ENCODE results near the gene LHX3.

Gene LHX3

GRCh38 chr9:136225748-136226679 is 21.1 kb upstream of the LHX3 start:
- no peak for DNase-seq

GRCh38 chr9:136225366-136225747 is 20.4 kb upstream of the LHX3 start:
- no peak for DNase-seq

GRCh38 chr9:136223871-136224640 is 19.1 kb upstream of the LHX3 start:
- no peak for DNase-seq

GRCh38 chr9:136222906-136223285 is 18.0 kb upstream of the LHX3 start:
- no peak for DNase-seq

- no peak for DNase-seq
These were observed 17.4 kb upstream of the LHX3 start for GRCh38 chr9:136222166-136222905.

GRCh38 chr9:136220017-136220729 is 15.2 kb upstream of the LHX3 start:
- DNase-seq = peak; percentile 37

GRCh38 chr9:136219276-136219675 is 14.3 kb upstream of the LHX3 start:
- DNase-seq = peak; percentile 18

- no peak for DNase-seq
These were observed 13.7 kb upstream of the LHX3 start for GRCh38 chr9:136218673-136219072.

- no peak for DNase-seq
These were observed 13.3 kb upstream of the LHX3 start for GRCh38 chr9:136218271-136218670.

GRCh38 chr9:136216541-136217244 is 11.8 kb upstream of the LHX3 start:
- no peak for DNase-seq

- DNase-seq = no peak
These were observed 8.8 kb upstream of the LHX3 start for GRCh38 chr9:136213733-136214132.

- DNase-seq = no peak
These were observed 7.5 kb upstream of the LHX3 start for GRCh38 chr9:136212345-136212950.

GRCh38 chr9:136211441-136212344 is 6.8 kb upstream of the LHX3 start:
- no peak for DNase-seq

- no peak for DNase-seq
These were observed 6.1 kb upstream of the LHX3 start for GRCh38 chr9:136211006-136211405.

GRCh38 chr9:136210276-136210675 is 5.3 kb upstream of the LHX3 start:
- no peak for DNase-seq

- no peak for DNase-seq
These were observed 4.9 kb upstream of the LHX3 start for GRCh38 chr9:136209786-136210185.

GRCh38 chr9:136209232-136209631 is 4.3 kb upstream of the LHX3 start:
- DNase-seq = no peak

GRCh38 chr9:136208675-136209074 is 3.7 kb upstream of the LHX3 start:
- no peak for DNase-seq

- no peak for DNase-seq
These were observed 2.7 kb upstream of the LHX3 start for GRCh38 chr9:136207616-136208015.

- no peak for DNase-seq
These were observed 1.8 kb upstream of the LHX3 start for GRCh38 chr9:136206602-136207275.
